GM23338 (cell line): ENCODE measurements around the gene CD44.

Experiments
- JUNB ChIP-seq: IDR thresholded peaks from one replicate; pipeline ENCODE4 v1.6.1; 2016; ENCODE audit warnings: antibody characterized with exemption; ENCODE audit not compliant: unreplicated experiment
- POLR2AphosphoS5 ChIP-seq: IDR thresholded peaks from 2 replicates; pipeline ENCODE4 v1.6.1; 2016; ENCODE audit warnings: antibody characterized with exemption, low read depth
- STAT1 ChIP-seq: IDR thresholded peaks from one replicate; pipeline ENCODE4 v1.6.1; 2016; ENCODE audit warnings: antibody characterized with exemption; ENCODE audit not compliant: unreplicated experiment
- TF ChIP-seq, protein P1 (sequence below), 2 experiments: fragments of 200-600 bp in 1 of 2; sonication (generic) in 1 of 2; conservative IDR thresholded peaks; 2 replicates each; pipeline versions ENCODE4 v1.5.1 to v1.6.1; 2016 to 2017; ENCODE audit warnings: antibody characterized with exemption in 2 of 2, low read depth in 2 of 2, mild to moderate bottlenecking in 2 of 2, moderate library complexity in 1 of 2

DNA sequence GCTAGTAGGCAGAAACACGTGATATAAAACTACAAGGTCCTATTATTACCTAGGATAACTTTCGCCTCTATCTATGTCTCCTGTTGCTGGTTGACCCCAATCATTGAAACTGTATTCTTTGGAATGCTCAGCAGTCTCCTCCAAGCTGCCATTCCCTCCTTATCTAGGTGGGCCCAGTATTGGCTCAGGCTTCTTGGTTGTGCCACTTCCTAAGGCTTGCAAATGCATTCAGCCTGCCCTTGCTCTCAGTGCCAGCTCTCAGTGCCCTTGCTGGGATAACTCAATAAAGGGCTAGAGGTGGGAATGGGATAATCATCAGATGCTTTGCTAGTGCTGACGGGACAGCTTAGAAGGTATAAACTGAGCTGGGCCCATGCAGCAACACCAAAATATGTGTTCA lies 13.6 kb downstream of the CD44 start:
- TF ChIP-seq POLR2AphosphoS5 (no peak), STAT1 (no peak), JUNB (no peak)
- TF ChIP-seq, protein P1, sequence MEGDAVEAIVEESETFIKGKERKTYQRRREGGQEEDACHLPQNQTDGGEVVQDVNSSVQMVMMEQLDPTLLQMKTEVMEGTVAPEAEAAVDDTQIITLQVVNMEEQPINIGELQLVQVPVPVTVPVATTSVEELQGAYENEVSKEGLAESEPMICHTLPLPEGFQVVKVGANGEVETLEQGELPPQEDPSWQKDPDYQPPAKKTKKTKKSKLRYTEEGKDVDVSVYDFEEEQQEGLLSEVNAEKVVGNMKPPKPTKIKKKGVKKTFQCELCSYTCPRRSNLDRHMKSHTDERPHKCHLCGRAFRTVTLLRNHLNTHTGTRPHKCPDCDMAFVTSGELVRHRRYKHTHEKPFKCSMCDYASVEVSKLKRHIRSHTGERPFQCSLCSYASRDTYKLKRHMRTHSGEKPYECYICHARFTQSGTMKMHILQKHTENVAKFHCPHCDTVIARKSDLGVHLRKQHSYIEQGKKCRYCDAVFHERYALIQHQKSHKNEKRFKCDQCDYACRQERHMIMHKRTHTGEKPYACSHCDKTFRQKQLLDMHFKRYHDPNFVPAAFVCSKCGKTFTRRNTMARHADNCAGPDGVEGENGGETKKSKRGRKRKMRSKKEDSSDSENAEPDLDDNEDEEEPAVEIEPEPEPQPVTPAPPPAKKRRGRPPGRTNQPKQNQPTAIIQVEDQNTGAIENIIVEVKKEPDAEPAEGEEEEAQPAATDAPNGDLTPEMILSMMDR (conservative IDR thresholded peaks at IDR 0.05; ENCODE audit: low read depth in 2 of 2), result no peak
